Panc1 (cell line): Measurements from ENCODE around the gene RNF220.
"Not testable (repeated sequence)": the region's sequence is repeated elsewhere in the genome, so short reads cannot be mapped to it uniquely, and the experiment has no call there.

Experiments
- CTCF ChIP-seq: fragments of 450-650 bp; IDR thresholded peaks from 2 replicates; pipeline ENCODE4 v1.5.1; 2017; ENCODE audit warnings: mild to moderate bottlenecking
- POLR2AphosphoS5 ChIP-seq: IDR thresholded peaks from 2 replicates; pipeline ENCODE4 v1.6.1; 2012; ENCODE audit warnings: mild to moderate bottlenecking, low read depth, low read length, moderate library complexity
- REST ChIP-seq, 2 experiments: IDR thresholded peaks; 2 replicates each; pipeline ENCODE4 v1.6.1; 2011 to 2012; ENCODE audit warnings: low read depth in 2 of 2, control low read depth in 1 of 2, low read length in 1 of 2, mild to moderate bottlenecking in 1 of 2, moderate library complexity in 1 of 2; ENCODE audit not compliant: insufficient read depth in 1 of 2
- TCF7L2 ChIP-seq: IDR thresholded peaks from 2 replicates; pipeline ENCODE4 v1.6.1; 2011; ENCODE audit warnings: mild to moderate bottlenecking, low read depth, low read length, inconsistent platforms

GRCh38 chr1:44502823-44503222 is 97.8 kb downstream of the RNF220 start:
- not testable (repeated sequence) for TF ChIP-seq CTCF; TCF7L2; POLR2AphosphoS5; REST (IDR thresholded peaks at IDR 0.05; ENCODE audit: insufficient read depth in 1 of 2, low read depth in 2 of 2, low read length in 1 of 2)
